Choroid plexus epithelial cell (primary cell): ENCODE results near the gene DPP4.

Source experiments
- DNase-seq: peaks from one replicate; pipeline ENCODE4 v3.0.0-alpha.2; 2010; ENCODE audit warnings: low read depth
- H3K4me3 ChIP-seq: 2 replicates; pipeline ENCODE4 v1.5.1; 2011; ENCODE audit warnings: low read depth, mild to moderate bottlenecking, control low read depth, low read length, moderate library complexity
- TF ChIP-seq, protein P1 (sequence below): conservative IDR thresholded peaks from 2 replicates; pipeline ENCODE4 v1.5.1; 2011; ENCODE audit warnings: low read depth, mild to moderate bottlenecking, control low read depth, inconsistent platforms, low read length, moderate library complexity

The DPP4 gene

DNA sequence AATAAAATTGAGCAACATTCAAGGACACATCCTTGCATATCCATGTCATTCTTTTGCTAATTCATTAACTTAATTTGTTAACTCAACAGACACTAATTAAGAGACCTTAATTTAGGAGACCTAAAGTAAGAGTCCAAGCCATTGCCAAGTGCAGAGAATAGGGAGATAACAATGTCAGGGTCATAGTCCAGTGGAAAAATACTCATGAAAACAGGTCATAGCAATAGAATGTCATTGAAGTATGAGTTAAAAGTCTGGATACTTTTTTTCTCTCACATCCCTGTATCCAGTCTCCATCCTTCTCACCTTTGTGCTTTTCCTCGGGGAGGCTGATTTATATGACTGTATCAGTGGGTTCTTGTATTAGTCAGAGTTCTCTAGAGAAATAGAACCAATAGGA lies 26.6 kb upstream of the DPP4 start:
- no peak overlapping the region for H3K4me3 ChIP-seq
- DNase-seq, result no peak
- TF ChIP-seq, protein P1, sequence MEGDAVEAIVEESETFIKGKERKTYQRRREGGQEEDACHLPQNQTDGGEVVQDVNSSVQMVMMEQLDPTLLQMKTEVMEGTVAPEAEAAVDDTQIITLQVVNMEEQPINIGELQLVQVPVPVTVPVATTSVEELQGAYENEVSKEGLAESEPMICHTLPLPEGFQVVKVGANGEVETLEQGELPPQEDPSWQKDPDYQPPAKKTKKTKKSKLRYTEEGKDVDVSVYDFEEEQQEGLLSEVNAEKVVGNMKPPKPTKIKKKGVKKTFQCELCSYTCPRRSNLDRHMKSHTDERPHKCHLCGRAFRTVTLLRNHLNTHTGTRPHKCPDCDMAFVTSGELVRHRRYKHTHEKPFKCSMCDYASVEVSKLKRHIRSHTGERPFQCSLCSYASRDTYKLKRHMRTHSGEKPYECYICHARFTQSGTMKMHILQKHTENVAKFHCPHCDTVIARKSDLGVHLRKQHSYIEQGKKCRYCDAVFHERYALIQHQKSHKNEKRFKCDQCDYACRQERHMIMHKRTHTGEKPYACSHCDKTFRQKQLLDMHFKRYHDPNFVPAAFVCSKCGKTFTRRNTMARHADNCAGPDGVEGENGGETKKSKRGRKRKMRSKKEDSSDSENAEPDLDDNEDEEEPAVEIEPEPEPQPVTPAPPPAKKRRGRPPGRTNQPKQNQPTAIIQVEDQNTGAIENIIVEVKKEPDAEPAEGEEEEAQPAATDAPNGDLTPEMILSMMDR, result no peak

DNA sequence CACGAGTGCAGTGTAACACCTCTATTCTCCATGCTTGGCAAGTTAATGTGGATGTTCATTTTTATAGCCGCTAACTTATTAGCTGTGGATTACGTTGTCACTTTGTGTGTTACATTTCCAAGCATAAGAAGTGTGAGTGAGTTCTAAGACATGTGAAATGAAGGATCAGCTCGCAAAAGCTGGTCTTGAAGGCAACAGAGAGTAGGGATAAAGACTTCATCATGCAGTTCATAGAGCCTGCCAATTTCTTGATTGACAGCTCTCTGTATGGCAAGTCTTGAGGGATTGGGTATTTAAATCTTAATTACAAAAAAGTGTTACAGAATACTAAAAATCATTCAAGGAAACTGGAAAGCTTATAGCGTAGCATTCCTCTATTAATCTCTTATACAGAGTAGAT lies 25.8 kb upstream of the DPP4 start:
- no peak overlapping the region for H3K4me3 ChIP-seq
- DNase-seq, result no peak
- TF ChIP-seq, protein P1, result no peak

DNA sequence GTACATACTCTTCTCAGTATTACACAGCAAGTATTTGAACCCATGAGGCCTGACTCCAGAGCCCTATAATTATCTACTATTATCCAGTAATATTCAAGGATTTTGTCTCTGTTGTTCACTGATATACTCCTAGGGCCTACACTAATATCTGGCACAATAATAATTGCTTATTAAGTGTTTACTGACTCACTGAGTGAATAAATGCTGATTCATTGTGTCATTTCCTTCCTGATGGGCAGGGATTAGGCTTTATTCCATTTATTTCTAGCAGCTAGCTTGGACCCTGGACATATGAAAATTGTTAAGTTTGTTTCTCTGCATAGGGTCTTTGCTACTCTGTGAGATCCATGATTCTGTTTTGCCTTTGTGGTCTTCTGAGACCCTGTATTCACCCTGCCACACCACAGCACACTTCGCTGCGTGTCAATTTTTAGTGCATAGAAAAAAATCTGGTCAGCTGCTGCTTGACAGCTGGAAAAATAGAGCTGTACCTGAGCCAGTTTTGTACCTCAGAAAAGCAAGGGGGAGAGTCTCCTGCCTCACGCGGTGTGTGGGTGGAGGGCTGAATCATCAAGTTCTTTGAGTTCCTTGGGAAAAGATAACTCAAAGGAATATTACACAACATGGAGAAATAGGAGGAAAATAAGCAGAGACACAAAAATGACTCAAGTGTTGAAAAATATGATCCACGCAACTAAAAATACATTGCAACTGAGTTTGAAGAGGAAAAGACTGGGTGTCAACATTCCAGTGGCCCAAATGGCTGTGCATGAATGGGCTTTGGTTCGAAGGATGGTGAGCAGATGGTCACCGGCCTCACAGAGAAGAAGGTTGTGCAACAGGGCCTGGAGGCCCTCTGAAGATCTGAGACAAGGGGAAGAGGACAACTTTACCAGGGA lies 18.9 kb upstream of the DPP4 start:
- H3K4me3 ChIP-seq, result no peak overlapping the region
- peak; percentile 96 for DNase-seq
- TF ChIP-seq, protein P1, result no peak

DNA sequence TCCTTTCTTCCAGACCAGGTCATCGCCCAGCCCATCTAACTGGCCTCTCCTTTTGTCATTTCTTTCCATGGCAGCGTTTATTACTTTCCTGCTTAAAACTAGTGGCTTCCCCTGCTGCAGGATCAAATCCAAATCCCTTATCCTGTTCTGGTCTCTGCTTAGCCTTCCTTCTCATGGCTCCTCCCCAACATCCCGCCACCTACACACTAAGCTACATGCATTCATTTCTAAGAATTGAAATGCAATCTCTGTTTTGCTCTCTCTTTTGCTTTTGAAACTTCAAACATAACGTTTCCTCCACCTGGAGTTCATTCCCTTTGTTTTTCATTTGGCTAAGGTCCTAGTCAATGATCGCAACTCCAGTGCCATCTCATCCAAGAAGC lies 18.0 kb upstream of the DPP4 start:
- no peak for DNase-seq
- TF ChIP-seq, protein P1, result no peak
- H3K4me3 ChIP-seq, result no peak overlapping the region

DNA sequence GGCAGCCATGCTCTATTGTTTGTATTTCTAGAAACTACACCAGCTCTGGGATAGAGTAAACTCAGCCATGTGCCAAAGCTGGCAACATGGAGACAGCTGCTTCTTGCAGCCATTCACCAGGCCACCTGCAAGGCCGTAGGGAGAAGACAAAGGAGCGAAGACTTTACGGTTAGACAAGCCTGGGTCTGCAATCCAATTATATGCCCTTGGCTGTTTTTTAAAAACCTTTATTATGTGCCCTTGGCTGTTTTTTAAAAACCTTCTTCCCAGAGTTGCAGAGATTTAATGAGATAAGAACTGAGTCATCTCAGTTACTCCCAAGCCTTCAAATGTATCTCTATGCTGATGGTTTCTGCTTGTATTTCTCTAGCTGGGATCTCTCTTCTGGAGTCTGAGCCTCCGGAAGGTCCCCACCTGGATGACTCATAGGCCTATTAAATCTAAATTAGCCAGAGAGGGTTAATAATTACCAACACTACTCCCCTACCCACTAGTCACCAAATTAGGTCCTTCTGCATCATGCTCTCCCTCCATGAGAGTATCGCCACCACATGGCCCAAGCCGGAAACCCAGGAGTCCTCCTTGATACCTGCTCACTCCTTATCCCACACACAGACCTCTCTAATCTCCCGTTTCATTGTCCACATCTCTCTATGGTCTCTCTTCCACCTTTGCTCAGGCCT lies 17.5 kb upstream of the DPP4 start:
- no peak for DNase-seq
- no peak overlapping the region for H3K4me3 ChIP-seq
- TF ChIP-seq, protein P1, result peak; percentile 21

DNA sequence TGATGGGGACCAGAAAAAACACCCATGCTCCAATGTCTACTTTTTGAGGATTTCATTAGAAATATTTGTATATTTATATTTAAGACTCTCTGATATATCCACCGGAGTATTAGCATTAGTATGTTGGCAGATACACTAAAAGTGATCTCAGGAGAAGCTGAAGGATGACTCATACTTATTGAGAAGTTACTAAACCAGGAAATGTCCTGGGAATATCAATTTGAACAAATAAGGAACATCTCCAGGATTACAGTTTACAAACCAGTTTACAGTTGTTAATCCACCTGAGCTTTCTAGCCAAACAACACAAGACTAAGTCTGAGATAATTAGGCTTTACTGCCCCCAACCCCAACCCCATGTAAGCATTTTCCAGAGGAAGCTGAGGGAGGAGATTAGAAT lies 16.1 kb upstream of the DPP4 start:
- TF ChIP-seq, protein P1, result no peak
- no peak overlapping the region for H3K4me3 ChIP-seq
- DNase-seq, result no peak

DNA sequence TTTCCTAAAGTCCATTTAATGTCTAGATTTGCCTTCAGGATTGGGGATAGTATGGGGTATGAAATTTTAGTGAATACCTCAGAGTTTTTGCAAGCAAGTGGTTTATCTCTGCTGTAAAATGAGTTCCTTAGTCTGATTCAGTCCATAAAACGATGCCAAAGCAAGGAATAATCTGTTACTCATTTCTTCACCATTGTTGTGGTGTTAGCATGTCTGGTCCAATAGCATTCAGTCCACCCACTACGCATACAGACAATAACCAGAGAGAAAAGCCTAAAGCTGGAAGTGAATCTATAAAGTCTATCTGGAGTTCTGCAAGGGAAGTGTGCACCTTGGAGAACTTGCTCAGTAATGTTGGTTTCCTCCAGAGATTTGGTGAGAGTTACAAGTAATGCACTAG lies 12.9 kb upstream of the DPP4 start:
- no peak for DNase-seq
- H3K4me3 ChIP-seq, result no peak overlapping the region
- TF ChIP-seq, protein P1, result no peak
